Transverse colon (tissue), 4 donors: ENCODE results near the gene ST3GAL3. TPM values are rescaled to one million over a fixed set of nuclear protein-coding genes. Genes with fewer than 3 reads are reported as not detected.

Source experiments
- DNase-seq: peaks from one replicate; pipeline ENCODE4 v3.0.0-alpha.2; 2019
- H3K27ac ChIP-seq, 4 donors: fragments of 200-600 bp; sonication (generic); 2 replicates each; pipeline ENCODE4 v1.5.1; 2016 to 2018; ENCODE audit warnings: inconsistent platforms in 4 of 4
- H3K27me3 ChIP-seq: fragments of 200-600 bp; sonication (generic); 2 replicates; pipeline ENCODE4 v1.5.1; 2017; ENCODE audit warnings: inconsistent platforms
- H3K36me3 ChIP-seq, 4 donors: fragments of 200-600 bp; sonication (generic); 2 replicates each; pipeline ENCODE4 v1.5.1; 2017 to 2019; ENCODE audit warnings: inconsistent platforms in 4 of 4
- H3K4me1 ChIP-seq, 4 donors: fragments of 200-600 bp; sonication (generic); 2 replicates each; pipeline ENCODE4 v1.5.1; 2017 to 2020; ENCODE audit warnings: inconsistent platforms in 4 of 4
- H3K4me3 ChIP-seq, 4 donors: fragments of 200-600 bp; sonication (generic); 1 replicate in 1 of 4; 2 replicates in 3 of 4; pipeline versions ENCODE4 v1.5.1 to v1.6.1; 2017 to 2019; ENCODE audit warnings: inconsistent platforms in 4 of 4
- H3K9me3 ChIP-seq, 2 donors: fragments of 200-600 bp; sonication (generic); 2 replicates each; pipeline ENCODE4 v1.5.1; 2017 to 2019; ENCODE audit warnings: inconsistent platforms in 2 of 2
- CTCF ChIP-seq, 5 experiments: fragments of 200-600 bp in 3 of 5; fragments of 450-650 bp in 2 of 5; sonication (generic) in 3 of 5; IDR thresholded peaks; 1 replicate in 2 of 5; 2 replicates in 3 of 5; pipeline ENCODE4 v1.5.1; 2016 to 2017; ENCODE audit warnings: antibody characterized with exemption in 5 of 5, inconsistent platforms in 3 of 5, mild to moderate bottlenecking in 2 of 5, moderate library complexity in 1 of 5
- EP300 ChIP-seq: sonication (generic); formaldehyde crosslinking; IDR thresholded peaks from one replicate; pipeline ENCODE4 v1.6.1; 2017; ENCODE audit warnings: antibody characterized with exemption, low read depth
- POLR2A ChIP-seq: fragments of 450-650 bp; IDR thresholded peaks from one replicate; pipeline ENCODE4 v1.6.1; 2016; ENCODE audit warnings: antibody characterized with exemption, mild to moderate bottlenecking, moderate library complexity
- POLR2AphosphoS5 ChIP-seq, 3 donors: sonication (generic); formaldehyde crosslinking; IDR thresholded peaks; one replicate each; pipeline ENCODE4 v1.6.1; 2016; ENCODE audit warnings: antibody characterized with exemption in 3 of 3
- WGBS, 2 donors: methylation state at CpG; one replicate each; pipeline ENCODE4 v1.1.5; 2018; ENCODE audit warnings: low coverage in 1 of 2; 5-methylcytosine and 5-hydroxymethylcytosine counted together
- in situ Hi-C, 4 donors: fragments of 200-750 bp; cut with MboI; loops; one replicate each; pipeline versions ENCODE4 v1.15.0 to v1.15.1; 2017; ENCODE audit warnings: low sequenced_read_pairs in 3 of 4, low pct_ligation_motif_present in 1 of 4, low pct_unique_long_range_greater_than_20kb in 1 of 4
- intact Hi-C: fragments of 100-400 bp; cut with DNase I; formaldehyde crosslinking; loops from one replicate; pipeline ENCODE4 v1.15.1; 2023; ENCODE audit warnings: low total_unique reads
- total RNA-seq, 4 donors: library from RNA; depleted of rRNA; stranded (reverse); fragments of >200 nt; gene quantifications; one replicate each; pipeline ENCODE4 v1.1.0, GENCODE V29; 2016

The ST3GAL3 gene
- total RNA-seq, 4 donors from 2014 or later: 4.8 to 23.9 (median 9.7) TPM

DNA sequence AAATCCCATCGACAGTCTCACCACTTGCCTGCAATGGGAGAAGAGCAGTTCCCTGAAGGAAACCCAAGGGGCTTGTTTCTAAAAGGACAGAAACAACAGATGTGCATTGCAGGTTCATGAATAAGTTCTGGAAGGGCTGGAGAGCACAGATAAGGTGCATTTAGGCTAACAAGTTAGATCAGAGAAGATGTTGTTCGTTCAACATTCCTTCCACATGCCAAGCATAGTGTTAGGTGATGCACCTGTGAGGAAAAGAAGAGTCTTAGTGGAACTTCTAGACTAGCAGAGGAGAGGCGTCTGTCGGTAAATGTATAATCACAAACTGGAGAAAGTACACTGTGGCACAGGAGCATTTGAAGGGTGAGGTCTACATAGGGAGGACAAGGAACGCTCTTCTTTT is 98.0 kb downstream of the ST3GAL3 start:
- WGBS, 2 donors: 94 to 97% methylated on average over 4 to 5 of the region's 5 CpGs
- no peak for DNase-seq
- H3K9me3 ChIP-seq: no peaks in the 10 kb centered on the region
- H3K4me1 ChIP-seq: peaks cover 0 to 6% (median 0%) of the 10 kb centered on the region in 4 donors
- H3K27ac ChIP-seq: no peak overlapping the region
- in situ Hi-C loops (no loop called here), intact Hi-C loops (no loop called here)
- H3K4me3 ChIP-seq: no peak overlapping the region
- TF ChIP-seq EP300: no peak
- no peak for TF ChIP-seq POLR2A
- no peak for TF ChIP-seq POLR2AphosphoS5 (IDR thresholded peaks at IDR 0.05)
- no peak for TF ChIP-seq CTCF (IDR thresholded peaks at IDR 0.05)
- no peaks in the 10 kb centered on the region for H3K27me3 ChIP-seq
- H3K36me3 ChIP-seq: no peaks in the 10 kb centered on the region

DNA sequence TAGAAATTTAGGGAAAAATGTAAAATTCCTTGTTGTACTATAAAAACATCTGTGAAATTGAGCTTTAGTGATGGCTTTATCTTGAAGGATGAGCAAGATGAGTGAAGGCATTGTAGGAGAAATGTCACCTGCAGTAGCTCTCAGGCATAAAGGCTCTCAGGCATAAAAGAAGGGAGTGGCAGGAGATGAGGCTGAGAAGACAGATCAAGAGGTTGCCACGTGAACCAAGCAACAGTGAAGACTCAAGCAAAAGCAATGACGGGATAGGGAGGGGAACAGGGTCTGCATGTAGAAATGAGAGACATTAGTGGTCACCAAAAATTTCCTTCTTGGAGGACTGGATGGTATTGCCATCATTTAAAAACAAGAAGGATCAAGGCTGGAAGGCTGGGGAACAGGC is 98.8 kb downstream of the ST3GAL3 start:
- no peak overlapping the region for H3K27ac ChIP-seq
- H3K4me1 ChIP-seq: peaks cover 0 to 6% (median 0%) of the 10 kb centered on the region in 4 donors
- intact Hi-C loops (no loop called here), in situ Hi-C loops (no loop called here)
- H3K9me3 ChIP-seq: no peaks in the 10 kb centered on the region
- H3K36me3 ChIP-seq: no peaks in the 10 kb centered on the region
- no peak for DNase-seq
- TF ChIP-seq EP300: no peak
- no peak for TF ChIP-seq CTCF (IDR thresholded peaks at IDR 0.05)
- TF ChIP-seq POLR2AphosphoS5 (IDR thresholded peaks at IDR 0.05): no peak
- no peak for TF ChIP-seq POLR2A
- WGBS, 2 donors: 86 to 93% methylated on average over 2 of the region's 2 CpGs
- no peak overlapping the region for H3K4me3 ChIP-seq
- H3K27me3 ChIP-seq: no peaks in the 10 kb centered on the region

- Histone ChIP-seq H3K27ac (no peak overlapping the region), H3K4me3 (no peak overlapping the region), H3K9me3 (no peaks in the 10 kb centered on the region), H3K27me3 (no peaks in the 10 kb centered on the region), H3K4me1 (no peaks in the 10 kb centered on the region), H3K36me3 (no peaks in the 10 kb centered on the region)
- intact Hi-C loops: no loop called here
- no peak for DNase-seq
- WGBS, 2 donors: 98 to 100% methylated on average over 2 of the region's 2 CpGs
- in situ Hi-C loops: no loop called here
- no peak for TF ChIP-seq POLR2AphosphoS5 (IDR thresholded peaks at IDR 0.05)
- no peak for TF ChIP-seq CTCF (IDR thresholded peaks at IDR 0.05)
Measured at GRCh38 chr1:43809097-43809673, 101.8 kb downstream of the ST3GAL3 start.

DNA sequence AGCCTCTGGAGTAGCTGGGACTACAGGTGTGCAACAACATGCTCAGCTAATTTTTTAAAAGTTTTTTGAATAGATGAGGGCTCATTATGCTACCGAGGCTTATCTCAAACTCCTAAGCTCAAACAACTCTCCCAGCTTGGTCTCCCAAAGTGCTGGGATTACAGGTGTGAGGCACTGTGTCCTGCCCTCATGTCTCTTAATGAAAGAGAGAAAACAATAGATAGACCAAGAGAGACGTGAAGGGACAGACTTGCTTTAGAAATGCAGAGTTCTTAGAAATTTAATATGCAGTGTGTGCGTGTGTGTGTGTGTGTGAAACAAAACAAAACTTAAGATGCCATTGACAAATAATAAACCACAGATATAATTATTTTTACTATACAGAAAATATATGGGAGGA is 105.2 kb downstream of the ST3GAL3 start:
- no peak for DNase-seq
- in situ Hi-C loops (no loop called here), intact Hi-C loops (no loop called here)
- Histone ChIP-seq H3K4me1 (no peaks in the 10 kb centered on the region), H3K9me3 (no peaks in the 10 kb centered on the region), H3K4me3 (no peak overlapping the region), H3K36me3 (no peaks in the 10 kb centered on the region), H3K27me3 (no peaks in the 10 kb centered on the region), H3K27ac (no peak overlapping the region)
- 84 to 100% methylated on average over 3 of the region's 3 CpGs for WGBS, 2 donors
- TF ChIP-seq POLR2A (no peak), CTCF (IDR thresholded peaks at IDR 0.05) (no peak), EP300 (no peak), POLR2AphosphoS5 (IDR thresholded peaks at IDR 0.05) (no peak)
